Neural cell (in vitro differentiated cells): ENCODE data around the gene CCDC107. TPM values are rescaled to one million over a fixed set of nuclear protein-coding genes. Genes with fewer than 3 reads are reported as not detected.
"Not testable (repeated sequence)": the region's sequence is repeated elsewhere in the genome, so short reads cannot be mapped to it uniquely, and the experiment has no call there.

Source experiments
- H2AFZ ChIP-seq: fragments of 200-600, 300-800 bp; sonication (generic), shearing (Covaris generic); 2 replicates; pipeline ENCODE4 v1.6.0; 2014; ENCODE audit warnings: low read depth, mild to moderate bottlenecking, antibody characterized with exemption, low read length, moderate library complexity
- H3F3A ChIP-seq: fragments of 200-600 bp; shearing (Covaris generic); 2 replicates; pipeline ENCODE4 v1.6.1; 2016; ENCODE audit warnings: mild to moderate bottlenecking, moderate library complexity, mixed read lengths, antibody characterized with exemption, low read length; ENCODE audit not compliant: insufficient read depth, poor library complexity, severe bottlenecking
- H3K27ac ChIP-seq: fragments of 200-600, 300-800 bp; sonication (generic), shearing (Covaris generic); 2 replicates; pipeline ENCODE4 v1.5.1; 2014; ENCODE audit warnings: mild to moderate bottlenecking, low read length, moderate library complexity
- H3K27me3 ChIP-seq: fragments of 300-800, 200-600 bp; sonication (generic), shearing (Covaris generic); 2 replicates; pipeline ENCODE4 v1.6.0; 2014; ENCODE audit warnings: mild to moderate bottlenecking, low read depth, low read length, moderate library complexity; ENCODE audit not compliant: insufficient read depth
- H3K36me3 ChIP-seq: fragments of 300-800, 200-600 bp; sonication (generic), shearing (Covaris generic); 2 replicates; pipeline ENCODE4 v1.5.1; 2014; ENCODE audit warnings: mild to moderate bottlenecking, antibody characterized with exemption, low read length, moderate library complexity; ENCODE audit not compliant: insufficient read depth
- H3K4me2 ChIP-seq: fragments of 300-800, 200-600 bp; sonication (generic), shearing (Covaris generic); 2 replicates; pipeline ENCODE4 v1.6.0; 2014; ENCODE audit warnings: mild to moderate bottlenecking, low read length
- H3K4me3 ChIP-seq: fragments of 300-800, 200-600 bp; sonication (generic), shearing (Covaris generic); 2 replicates; pipeline ENCODE4 v1.5.1; 2014; ENCODE audit warnings: mild to moderate bottlenecking, low read length, moderate library complexity
- H3K79me2 ChIP-seq: fragments of 200-600 bp; shearing (Covaris generic); replicated peaks from 2 replicates; pipeline ENCODE4 v1.6.0; 2014; ENCODE audit warnings: mild to moderate bottlenecking, low read length, moderate library complexity; ENCODE audit not compliant: insufficient read depth
- H3K9ac ChIP-seq: fragments of 300-800, 200-600 bp; sonication (generic), shearing (Covaris generic); 2 replicates; pipeline ENCODE4 v1.6.1; 2016; ENCODE audit warnings: mild to moderate bottlenecking, low read length, mixed read lengths
- H3K9me2 ChIP-seq: fragments of 200-600 bp; shearing (Covaris generic); 2 replicates; pipeline ENCODE4 v1.6.1; 2016; ENCODE audit warnings: mild to moderate bottlenecking, low read length, mixed read lengths; ENCODE audit not compliant: insufficient read depth
- H3K9me3 ChIP-seq: fragments of 200-600, 300-800 bp; sonication (generic), shearing (Covaris generic); 2 replicates; pipeline ENCODE4 v1.6.1; 2016; ENCODE audit warnings: mild to moderate bottlenecking, mixed run types, low read length, moderate library complexity, mixed read lengths
- H4K20me1 ChIP-seq: fragments of 200-600 bp; shearing (Covaris generic); 2 replicates; pipeline ENCODE4 v1.6.1; 2016; ENCODE audit warnings: mild to moderate bottlenecking, mixed run types; ENCODE audit not compliant: insufficient read depth
- EP300 ChIP-seq: fragments of 450-650 bp; conservative IDR thresholded peaks from 2 replicates; pipeline ENCODE4 v1.6.1; 2014; ENCODE audit warnings: antibody characterized with exemption, mild to moderate bottlenecking, moderate library complexity; ENCODE audit not compliant: poor library complexity, severe bottlenecking
- EZH2 ChIP-seq: fragments of 200-600, 300-800 bp; shearing (Covaris generic), sonication (generic); IDR thresholded peaks from 2 replicates; pipeline ENCODE4 v1.6.1; 2014; ENCODE audit warnings: antibody characterized with exemption, low read length, borderline replicate concordance, mild to moderate bottlenecking; ENCODE audit not compliant: insufficient read depth, poor library complexity, severe bottlenecking
- MXI1 ChIP-seq: fragments of 450-650 bp; conservative IDR thresholded peaks from 2 replicates; pipeline ENCODE4 v1.6.1; 2014; ENCODE audit warnings: antibody characterized with exemption, mild to moderate bottlenecking; ENCODE audit not compliant: poor library complexity, severe bottlenecking
- POLR2AphosphoS5 ChIP-seq: IDR thresholded peaks from 2 replicates; pipeline ENCODE4 v1.6.1; 2012
- RAD21 ChIP-seq: fragments of 450-650 bp; conservative IDR thresholded peaks from 2 replicates; pipeline ENCODE4 v1.6.1; 2014; ENCODE audit warnings: antibody characterized with exemption, mild to moderate bottlenecking, moderate library complexity
- SMC3 ChIP-seq: fragments of 450-650 bp; conservative IDR thresholded peaks from 2 replicates; pipeline ENCODE4 v1.6.1; 2014; ENCODE audit warnings: antibody characterized with exemption, mild to moderate bottlenecking, moderate library complexity; ENCODE audit not compliant: poor library complexity
- TAF1 ChIP-seq: IDR thresholded peaks from 2 replicates; pipeline ENCODE4 v1.6.1; 2012; ENCODE audit warnings: low read depth
- polyA plus RNA-seq: library from polyadenylated mRNA; depleted of rRNA; stranded (reverse); fragments of >200 nt; gene quantifications from 2 replicates; pipeline ENCODE4 v1.2.3, GENCODE V29; 2014
- TF ChIP-seq, protein P1 (sequence below): fragments of 450-650 bp; IDR thresholded peaks from 2 replicates; pipeline ENCODE4 v1.5.1; 2014; ENCODE audit warnings: antibody characterized with exemption, mild to moderate bottlenecking, moderate library complexity; ENCODE audit not compliant: poor library complexity, severe bottlenecking
- TF ChIP-seq, protein P2 (sequence below): IDR thresholded peaks from 2 replicates; pipeline ENCODE4 v1.6.1; 2012; ENCODE audit warnings: borderline replicate concordance

Gene CCDC107
- polyA plus RNA-seq, 1 donor from 2014 or later: 41.4 TPM

- TF ChIP-seq MXI1 (no peak), EP300 (no peak), TAF1 (no peak), RAD21 (no peak), POLR2AphosphoS5 (no peak), SMC3 (no peak), EZH2 (no peak)
- TF ChIP-seq, protein P1, sequence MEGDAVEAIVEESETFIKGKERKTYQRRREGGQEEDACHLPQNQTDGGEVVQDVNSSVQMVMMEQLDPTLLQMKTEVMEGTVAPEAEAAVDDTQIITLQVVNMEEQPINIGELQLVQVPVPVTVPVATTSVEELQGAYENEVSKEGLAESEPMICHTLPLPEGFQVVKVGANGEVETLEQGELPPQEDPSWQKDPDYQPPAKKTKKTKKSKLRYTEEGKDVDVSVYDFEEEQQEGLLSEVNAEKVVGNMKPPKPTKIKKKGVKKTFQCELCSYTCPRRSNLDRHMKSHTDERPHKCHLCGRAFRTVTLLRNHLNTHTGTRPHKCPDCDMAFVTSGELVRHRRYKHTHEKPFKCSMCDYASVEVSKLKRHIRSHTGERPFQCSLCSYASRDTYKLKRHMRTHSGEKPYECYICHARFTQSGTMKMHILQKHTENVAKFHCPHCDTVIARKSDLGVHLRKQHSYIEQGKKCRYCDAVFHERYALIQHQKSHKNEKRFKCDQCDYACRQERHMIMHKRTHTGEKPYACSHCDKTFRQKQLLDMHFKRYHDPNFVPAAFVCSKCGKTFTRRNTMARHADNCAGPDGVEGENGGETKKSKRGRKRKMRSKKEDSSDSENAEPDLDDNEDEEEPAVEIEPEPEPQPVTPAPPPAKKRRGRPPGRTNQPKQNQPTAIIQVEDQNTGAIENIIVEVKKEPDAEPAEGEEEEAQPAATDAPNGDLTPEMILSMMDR: no peak
- TF ChIP-seq, protein P2, sequence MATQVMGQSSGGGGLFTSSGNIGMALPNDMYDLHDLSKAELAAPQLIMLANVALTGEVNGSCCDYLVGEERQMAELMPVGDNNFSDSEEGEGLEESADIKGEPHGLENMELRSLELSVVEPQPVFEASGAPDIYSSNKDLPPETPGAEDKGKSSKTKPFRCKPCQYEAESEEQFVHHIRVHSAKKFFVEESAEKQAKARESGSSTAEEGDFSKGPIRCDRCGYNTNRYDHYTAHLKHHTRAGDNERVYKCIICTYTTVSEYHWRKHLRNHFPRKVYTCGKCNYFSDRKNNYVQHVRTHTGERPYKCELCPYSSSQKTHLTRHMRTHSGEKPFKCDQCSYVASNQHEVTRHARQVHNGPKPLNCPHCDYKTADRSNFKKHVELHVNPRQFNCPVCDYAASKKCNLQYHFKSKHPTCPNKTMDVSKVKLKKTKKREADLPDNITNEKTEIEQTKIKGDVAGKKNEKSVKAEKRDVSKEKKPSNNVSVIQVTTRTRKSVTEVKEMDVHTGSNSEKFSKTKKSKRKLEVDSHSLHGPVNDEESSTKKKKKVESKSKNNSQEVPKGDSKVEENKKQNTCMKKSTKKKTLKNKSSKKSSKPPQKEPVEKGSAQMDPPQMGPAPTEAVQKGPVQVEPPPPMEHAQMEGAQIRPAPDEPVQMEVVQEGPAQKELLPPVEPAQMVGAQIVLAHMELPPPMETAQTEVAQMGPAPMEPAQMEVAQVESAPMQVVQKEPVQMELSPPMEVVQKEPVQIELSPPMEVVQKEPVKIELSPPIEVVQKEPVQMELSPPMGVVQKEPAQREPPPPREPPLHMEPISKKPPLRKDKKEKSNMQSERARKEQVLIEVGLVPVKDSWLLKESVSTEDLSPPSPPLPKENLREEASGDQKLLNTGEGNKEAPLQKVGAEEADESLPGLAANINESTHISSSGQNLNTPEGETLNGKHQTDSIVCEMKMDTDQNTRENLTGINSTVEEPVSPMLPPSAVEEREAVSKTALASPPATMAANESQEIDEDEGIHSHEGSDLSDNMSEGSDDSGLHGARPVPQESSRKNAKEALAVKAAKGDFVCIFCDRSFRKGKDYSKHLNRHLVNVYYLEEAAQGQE: no peak
- H3K79me2 ChIP-seq: no peaks in the 10 kb centered on the region
Measured at GRCh38 chr9:35643046-35643445, 15.0 kb upstream of the CCDC107 start.

DNA sequence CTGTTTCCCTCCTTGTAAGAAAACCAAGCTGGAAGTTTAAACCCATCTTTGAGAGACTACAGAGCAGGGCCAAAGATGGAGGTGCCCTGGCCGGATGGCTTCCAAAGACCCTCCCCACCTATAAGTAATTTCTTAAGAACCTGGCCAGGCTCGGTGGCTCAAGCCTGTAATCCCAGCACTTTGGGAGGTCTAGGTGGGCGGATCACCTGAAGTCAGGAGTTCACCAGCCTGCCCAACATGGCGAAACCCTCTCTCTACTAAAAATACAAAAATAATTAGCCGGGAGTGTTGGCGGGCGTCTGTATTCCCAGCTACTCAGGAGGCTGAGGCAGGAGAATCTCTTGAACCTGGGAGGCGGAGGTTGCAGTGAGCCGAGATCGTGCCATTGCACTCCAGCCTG, 12.4 kb upstream of the CCDC107 start:
- H4K20me1 ChIP-seq, H3K9me2 ChIP-seq, H3K9ac ChIP-seq, H3K27ac ChIP-seq, H2AFZ ChIP-seq, H3K36me3 ChIP-seq, H3K9me3 ChIP-seq, H3K79me2 ChIP-seq, H3K27me3 ChIP-seq, H3K4me2 ChIP-seq, H3K4me3 ChIP-seq, H3F3A ChIP-seq: not testable (repeated sequence)

More at GRCh38 chr9:35643046-35643445, 15.0 kb upstream of the CCDC107 start:
- no peaks in the 10 kb centered on the region for H3K36me3 ChIP-seq
- no peaks in the 10 kb centered on the region for H3F3A ChIP-seq
- H3K4me2 ChIP-seq: no peak overlapping the region
- H3K27me3 ChIP-seq: no peaks in the 10 kb centered on the region
- no peak overlapping the region for H3K9ac ChIP-seq
- H3K4me3 ChIP-seq: no peak overlapping the region
- no peak overlapping the region for H2AFZ ChIP-seq
- H3K9me3 ChIP-seq: no peaks in the 10 kb centered on the region
- H3K27ac ChIP-seq: no peak overlapping the region
- no peaks in the 10 kb centered on the region for H3K9me2 ChIP-seq
- no peaks in the 10 kb centered on the region for H4K20me1 ChIP-seq

DNA sequence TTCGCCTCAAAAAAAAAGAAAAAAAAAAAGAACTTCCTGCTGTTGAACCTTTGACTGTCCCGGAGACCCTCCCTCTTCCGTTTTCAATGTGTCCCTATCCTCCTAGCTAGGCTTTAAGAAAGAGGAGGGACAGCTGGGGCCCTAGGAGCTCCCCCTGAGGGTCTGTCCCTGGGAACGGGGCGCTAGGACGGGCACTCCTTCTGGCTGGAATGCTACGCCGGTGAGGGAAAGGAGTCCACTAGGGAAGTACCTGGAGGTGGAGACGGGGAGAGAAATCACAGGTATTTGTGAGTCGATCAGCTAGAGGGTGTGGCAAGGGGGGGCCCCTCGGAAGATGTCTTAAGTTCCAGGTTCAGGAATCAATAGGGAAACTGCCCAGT, 11.9 kb upstream of the CCDC107 start:
- H2AFZ ChIP-seq: no peak overlapping the region
- no peaks in the 10 kb centered on the region for H3K36me3 ChIP-seq
- H3K27ac ChIP-seq: no peak overlapping the region
- no peaks in the 10 kb centered on the region for H3K9me3 ChIP-seq
- H3K4me2 ChIP-seq: peak overlapping the region; percentile 65
- H3F3A ChIP-seq: no peaks in the 10 kb centered on the region
- no peaks in the 10 kb centered on the region for H3K27me3 ChIP-seq
- H3K4me3 ChIP-seq: peak overlapping the region; percentile 75
- H3K79me2 ChIP-seq: no peaks in the 10 kb centered on the region
- H3K9me2 ChIP-seq: no peaks in the 10 kb centered on the region
- TF ChIP-seq EZH2 (no peak), POLR2AphosphoS5 (no peak), MXI1 (no peak), TAF1 (no peak), SMC3 (no peak)
- H4K20me1 ChIP-seq: no peaks in the 10 kb centered on the region
- H3K9ac ChIP-seq: peak overlapping the region; percentile 74
